EH (cell line): ENCODE data around the gene KIAA0753.

Experiments
- DNase-seq: peaks from one replicate; pipeline ENCODE4 v3.0.0-alpha.2; 2015; ENCODE audit warnings: low read depth

Gene KIAA0753

DNA sequence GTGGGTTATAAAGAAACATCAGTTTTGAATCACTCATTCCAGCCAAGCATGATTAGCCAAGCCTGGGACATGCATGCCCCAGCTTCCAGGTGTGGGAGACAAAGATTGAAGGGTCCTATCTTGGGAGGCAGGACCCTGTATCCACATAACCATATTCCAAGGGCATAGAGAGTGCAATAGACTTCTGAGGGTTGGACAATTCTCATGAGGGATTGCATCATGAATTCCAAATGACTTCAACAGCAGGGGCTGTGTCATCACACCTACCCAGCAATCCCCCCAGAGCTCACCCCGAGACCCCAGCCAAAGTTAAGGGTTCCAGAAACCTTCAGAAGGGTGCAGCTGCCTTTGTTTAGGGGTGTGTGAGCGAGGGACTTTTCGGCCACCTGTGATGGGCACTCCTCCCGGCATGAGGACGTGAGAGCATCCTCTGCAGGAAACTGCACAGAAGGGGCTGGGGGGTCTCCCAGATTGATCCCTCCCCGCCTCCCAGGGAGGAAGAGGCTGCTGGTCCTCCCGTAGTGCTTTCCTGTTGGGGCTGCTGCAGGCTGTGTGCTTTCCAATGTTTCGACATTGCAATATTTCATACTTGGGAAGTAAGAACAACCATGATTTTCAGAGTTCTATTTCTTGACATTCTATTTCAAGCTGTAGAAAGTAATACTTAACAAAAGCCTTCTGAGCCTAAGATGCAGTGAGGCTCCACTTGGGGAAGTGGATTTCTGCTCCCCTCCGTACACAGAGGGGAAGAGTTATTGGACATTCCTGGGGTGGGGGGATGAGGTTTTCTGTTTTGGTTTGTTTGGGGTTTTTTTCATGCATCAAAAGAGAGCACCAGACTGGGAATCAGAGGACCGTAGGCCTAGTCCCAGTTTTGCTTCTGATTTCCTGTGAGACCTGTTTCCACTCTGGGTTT is 70.9 kb downstream of the KIAA0753 start:
- DNase-seq = no peak

DNA sequence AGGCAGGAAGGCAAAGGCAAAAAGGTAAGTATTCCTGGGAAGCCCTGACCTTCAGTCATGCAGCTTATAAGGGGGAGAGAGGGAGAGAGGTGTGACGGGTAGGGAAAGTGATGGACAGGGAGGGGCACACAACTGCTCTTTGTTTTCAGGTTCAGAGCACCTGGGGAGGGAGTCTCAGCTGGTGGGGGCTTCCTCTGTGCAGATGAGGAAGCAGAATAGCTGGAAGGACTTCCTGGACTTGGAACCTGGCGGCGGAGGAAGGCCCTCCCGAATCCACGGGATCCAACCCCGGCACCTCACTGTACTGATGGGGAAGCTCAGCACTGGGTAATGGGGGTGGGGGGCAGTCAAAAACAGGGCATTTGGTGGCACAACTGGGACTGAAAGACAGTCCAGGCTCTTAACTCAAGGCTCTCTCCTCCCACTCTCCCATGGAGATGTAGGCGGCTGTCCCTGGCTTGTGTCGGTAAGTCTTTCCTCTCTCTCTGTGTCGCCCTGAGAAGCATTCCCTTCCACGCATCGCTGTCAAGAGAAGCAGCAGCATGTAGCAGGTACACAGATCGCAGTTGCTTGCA is 72.2 kb downstream of the KIAA0753 start:
- DNase-seq = no peak

DNA sequence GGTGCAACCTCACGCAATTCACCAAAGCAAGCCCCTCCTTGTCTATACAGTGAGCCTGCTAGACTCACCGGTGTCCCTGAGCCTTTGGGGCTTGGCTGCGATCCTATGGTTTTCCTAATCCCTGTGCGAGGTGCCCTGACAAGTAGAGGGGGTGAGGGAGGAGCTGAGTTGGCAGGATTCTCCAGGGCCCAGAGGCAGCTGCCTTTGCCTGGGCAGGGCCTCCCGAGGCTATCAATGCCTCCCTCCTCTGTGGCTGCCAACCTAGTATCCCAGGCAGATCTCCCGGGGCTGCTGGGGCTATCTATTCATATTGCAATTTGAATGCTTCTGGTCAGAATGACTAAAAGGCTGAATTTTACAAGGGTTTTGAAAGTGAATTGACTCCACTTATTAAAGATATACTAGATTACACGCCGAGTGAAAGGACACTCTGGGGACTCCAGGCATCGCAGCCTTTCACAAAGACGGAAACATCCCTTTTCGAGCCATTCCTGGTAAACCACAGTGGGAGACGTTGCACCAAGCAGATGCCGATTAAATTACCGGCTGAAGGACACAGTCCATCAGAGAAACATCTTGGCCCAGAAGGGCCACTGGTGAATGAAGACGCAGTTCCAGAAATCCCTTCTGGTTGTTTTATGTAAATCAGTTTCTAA is 72.9 kb downstream of the KIAA0753 start:
- no peak for DNase-seq

DNA sequence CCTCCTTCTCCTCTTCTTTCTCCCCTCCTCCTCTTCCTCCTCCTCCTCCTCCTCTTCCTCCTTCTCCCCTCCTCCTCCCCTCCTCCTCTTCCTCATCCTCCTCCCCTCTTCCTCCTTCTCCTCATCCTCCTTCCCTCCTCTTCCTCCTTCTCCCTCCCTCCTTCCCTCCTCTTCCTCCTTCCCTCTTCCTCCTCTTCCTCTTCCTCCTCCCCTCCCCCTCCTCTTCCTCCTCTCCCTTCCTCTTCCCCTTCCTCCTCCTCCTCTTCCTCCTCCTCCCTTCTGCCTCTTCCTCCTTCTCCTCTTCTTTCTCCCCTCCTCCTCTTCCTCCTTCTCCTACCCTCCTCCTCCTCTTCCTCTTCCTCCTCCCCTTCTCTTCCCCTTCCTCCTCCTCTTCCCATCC is 79.1 kb downstream of the KIAA0753 start:
- DNase-seq = no peak

DNA sequence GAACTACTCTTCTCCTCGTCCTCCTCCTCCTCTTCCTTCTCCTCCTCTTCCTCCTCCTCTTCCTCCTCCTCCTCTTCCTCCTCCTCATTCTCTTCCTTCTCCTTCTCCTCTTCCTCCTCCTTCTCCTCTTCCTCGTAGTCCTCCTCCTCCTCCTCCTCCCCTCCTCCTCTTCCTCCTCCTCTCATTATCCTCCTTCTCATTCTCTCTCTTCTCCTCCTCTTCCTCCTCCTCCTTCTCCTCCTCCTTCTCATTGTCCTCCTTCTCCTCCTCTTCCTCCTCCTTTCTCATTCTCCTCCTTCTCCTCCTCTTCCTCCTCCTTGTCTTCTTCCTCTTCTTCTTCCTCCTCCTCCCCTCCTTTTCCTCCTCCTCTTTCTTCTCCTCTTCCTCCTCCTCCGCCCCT is 80.0 kb downstream of the KIAA0753 start:
- DNase-seq = no peak

DNA sequence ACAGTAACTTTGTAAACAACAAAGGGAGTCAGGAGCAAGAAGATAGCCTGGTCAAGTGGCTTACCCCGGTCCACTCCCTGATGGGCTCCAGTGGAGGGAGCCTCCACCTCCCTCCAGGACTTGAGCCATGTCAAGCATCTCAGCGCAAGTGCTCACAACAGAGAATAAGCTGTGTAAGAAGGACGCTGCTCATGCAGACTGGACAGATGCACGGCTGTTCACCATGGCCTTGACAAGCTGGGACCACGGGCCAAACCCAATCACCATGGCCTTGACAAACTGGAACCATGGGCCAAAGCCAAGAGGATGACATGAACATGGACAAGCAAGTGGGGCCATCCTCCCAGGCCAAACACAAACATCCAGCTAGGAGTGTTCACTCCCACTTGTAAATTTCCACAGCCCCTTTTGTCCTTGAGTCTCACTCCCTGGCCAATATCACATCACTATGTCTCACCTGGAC is 80.7 kb downstream of the KIAA0753 start:
- DNase-seq = no peak

DNA sequence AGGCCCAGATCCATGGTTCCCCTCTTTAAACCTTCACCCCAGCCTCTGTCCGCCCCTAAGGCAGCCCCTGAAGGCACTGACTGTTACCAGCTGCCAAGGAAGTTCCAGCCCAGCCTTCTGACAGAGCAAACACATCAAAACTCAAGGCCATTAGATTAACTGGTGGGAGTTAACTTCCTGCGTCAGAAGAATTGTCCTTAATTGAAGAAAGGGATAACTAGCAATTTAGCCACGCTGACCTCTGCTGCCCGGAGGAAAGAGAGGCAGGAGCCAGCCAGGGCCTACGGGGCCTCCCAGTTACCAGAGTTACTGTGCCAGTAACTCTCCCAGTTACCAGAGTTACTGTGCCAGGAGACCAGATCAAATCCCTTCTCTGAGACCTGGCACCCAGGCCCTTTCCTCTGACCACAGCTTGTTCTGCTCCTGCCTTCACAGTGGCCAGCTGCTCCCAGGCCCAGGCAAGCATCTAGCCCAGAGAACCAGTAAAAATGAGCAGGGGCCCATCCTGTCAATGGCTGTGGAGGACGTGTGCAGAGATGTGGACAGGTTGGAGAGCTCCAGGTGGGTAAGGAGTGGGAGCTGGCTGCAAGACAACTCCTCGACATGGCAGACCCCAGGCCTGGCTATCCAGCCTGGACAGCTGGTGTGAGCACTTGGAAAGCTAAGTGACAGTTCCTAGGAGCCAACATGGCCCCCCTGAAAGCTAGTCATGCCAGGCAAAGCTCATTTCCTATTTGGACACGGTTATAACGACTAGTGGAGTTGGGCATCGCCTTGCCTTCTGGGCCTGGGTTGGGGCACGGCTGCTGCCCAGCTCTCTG is 81.4 kb downstream of the KIAA0753 start:
- no peak for DNase-seq

DNA sequence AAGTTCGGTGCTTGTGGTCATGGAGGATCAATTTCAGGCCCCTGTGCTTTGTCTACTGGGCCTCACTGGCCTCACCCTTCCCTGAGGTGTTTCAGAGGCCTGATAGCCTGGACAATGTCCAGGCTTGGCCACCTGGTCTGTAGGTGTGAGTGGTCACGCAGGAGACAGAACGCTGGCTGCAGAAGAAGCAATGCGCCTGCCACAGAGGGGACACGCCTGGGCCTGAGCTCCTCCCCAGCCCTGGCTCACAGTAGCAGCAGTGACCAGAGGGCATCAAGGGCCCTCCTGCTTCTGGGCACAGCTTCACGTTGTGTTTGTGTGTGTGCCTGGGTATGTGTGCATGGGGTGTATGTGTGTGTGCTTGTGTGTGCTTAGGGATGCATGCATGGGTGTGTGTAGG is 82.2 kb downstream of the KIAA0753 start:
- DNase-seq = no peak

DNA sequence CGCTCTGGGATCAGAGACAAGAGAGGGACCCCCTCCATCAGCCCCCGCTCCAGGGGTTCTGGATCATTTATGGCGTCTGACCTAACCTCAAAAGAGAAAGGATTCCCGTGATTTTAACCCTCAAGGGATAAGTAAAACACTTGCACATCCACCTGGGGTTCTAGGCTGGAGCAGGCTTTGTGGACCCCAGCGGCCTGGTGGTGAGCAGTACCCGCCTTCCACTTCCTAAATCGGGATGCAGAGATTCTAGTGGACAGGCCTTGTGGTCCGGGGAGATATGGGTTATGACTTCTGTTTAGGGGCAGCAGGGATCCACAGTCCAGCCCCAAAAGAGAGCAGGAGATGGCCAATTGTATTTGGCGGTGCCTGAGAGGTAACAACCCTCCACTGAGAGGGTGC is 83.5 kb downstream of the KIAA0753 start:
- no peak for DNase-seq

DNA sequence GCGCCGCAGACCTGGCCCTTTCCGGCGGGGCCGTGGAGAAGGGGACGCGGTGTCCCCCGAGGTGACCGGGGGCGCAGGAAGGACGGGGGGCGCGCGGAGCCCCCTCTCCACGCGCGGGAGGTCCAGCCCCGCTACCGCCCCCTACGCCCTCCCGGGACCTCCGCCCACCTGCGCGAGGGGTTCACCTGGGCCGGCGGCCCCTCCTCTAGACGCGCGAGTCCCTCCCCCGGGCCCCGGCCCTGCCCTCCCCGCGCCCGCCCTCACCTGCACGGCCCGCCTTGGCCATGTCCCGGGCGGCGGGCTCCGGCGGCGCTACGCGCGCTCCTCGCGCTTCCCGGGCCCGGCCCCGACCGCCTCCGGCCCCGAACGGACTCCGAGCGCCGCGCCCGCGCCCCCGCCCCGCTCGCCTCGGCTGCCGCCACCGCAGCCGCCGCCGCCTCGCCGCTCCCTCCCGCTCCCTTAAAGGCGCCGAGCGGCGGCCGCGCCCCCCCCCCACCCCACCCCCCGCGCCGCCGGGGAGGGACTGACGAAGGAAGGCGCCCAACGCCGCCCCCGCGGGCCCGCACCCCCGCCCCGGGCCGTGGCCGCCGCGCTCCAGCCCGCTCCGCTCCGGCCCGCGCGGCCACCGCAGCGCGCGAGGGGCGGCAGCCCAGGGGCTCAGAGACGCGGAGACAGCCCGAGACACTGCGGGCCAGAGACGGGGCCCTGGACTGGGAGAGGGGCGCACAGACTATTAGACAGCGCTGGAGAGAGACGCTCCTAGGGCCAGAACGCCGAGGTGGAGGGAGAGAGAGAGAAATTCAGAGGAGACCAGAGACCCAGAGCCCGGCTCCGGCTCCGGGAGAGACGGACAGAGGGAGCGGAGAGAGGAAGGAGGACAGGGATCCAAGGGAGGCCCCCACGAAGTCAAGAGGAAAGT is 84.1 kb downstream of the KIAA0753 start, which contains the start of gene PITPNM3:
Gene PITPNM3 (minus strand): TSS at position 435 of the 919 bp plus-strand sequence. CDS start 149 bp downstream, at position 286.
- DNase-seq = no peak

DNA sequence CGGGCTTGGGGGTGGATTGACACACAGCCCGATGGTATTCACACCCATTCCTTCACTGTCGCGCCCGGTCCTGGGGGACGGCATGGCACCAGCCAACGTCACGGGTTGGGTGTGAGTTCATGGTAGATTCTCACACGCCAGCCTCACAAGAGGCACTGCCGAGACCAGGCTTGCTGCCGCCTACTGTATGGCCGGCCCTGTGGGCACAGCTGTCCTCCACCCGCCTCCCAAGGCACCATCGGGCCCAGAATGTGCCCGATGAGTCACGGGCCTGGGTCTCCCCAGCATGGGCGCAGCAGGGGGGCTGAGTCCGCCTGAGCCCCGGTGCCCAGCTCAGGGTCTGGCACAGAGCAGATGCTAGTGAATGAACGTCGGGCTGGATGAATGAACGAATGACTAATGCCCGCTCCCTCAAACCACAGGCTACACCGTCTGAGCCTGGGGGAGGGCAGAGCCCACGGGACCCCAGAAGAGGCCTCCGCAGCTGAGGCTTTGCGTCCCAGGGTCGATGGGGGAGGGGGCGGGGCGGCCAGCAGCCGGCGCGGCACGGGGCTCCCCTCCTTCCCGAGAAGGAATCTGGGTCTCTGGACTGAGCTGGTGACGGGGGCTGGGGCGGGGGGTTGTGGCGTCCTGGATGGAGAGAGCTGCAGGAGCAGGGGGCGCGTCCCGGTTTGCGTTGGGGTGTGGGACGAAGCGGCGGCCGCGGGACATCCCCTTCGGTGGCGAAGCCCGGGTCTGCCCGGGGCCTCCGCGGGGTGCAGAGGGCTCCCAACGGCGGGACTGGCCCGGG is 85.0 kb downstream of the KIAA0753 start:
- DNase-seq = peak; percentile 45

DNA sequence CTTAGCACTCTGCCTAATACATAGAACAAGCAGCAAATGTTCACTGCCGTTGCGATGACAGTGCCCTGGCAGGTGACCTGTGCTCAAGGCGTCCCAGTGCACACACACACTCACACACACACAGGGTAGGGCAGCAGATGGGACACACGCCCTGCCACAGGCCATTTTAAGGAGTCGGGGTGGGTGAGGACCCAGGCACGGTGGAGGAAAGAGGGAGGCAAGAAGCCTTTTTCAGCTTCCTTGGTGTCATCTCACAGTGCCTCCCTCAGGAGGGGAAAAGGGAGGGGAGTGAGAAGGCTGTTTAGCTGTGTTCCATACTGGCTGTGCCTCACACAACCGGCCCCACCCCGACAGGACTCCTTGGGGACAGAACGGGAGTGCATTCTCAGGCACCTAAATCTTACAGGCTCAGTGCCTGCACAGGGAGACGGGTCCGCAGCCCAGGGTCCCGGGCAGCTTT is 85.6 kb downstream of the KIAA0753 start:
- no peak for DNase-seq

DNA sequence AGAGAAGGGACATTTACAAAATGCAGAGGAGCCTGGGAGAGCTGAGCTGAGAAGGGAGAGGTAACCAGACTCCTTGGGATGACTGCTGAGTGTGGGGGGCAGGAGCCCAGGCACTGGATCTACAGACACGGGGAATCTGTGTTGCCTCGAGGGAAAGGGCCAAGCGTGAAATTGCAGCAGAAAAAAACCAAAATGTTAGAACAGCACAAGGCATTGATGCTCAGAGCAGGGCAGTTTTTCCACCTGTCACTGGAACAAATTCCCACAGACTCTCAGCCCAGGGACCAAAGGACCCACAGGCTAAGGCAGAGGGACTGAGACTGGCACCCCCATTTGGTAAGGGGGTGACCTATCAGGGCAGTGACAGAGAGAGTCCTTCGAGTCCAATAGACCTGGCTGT is 86.2 kb downstream of the KIAA0753 start:
- no peak for DNase-seq

DNA sequence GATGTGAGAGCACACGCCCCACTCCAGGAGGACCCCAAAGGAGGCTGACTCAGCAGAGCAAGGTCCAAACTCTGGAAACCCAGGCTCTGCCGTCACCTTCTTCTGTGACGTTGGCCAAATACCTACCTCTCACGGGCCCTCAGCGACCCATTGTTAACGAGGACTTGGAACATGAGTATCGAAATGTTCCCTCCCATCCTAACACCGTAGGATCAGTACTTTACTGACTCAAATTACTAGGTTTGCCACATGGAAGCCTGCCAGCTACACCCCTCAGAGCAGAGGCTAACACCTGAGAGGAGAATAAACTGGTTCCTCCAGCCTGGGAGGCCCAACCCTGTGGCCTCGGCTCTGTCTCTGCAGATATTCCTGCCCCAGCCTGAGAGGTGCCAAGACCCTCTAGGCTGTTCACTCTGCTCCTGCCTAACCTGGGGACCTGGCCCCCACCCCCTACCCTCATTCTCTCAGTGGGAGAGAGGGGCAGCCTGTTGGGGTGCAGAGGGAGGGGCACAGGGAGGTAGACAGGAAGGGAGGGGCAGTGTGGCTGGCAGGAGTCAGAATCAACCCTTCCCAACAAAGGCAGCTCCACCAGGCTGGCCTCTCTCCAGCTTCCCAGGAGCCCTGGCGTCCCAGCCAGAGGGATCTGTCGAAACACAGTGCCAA is 88.5 kb downstream of the KIAA0753 start:
- no peak for DNase-seq

DNA sequence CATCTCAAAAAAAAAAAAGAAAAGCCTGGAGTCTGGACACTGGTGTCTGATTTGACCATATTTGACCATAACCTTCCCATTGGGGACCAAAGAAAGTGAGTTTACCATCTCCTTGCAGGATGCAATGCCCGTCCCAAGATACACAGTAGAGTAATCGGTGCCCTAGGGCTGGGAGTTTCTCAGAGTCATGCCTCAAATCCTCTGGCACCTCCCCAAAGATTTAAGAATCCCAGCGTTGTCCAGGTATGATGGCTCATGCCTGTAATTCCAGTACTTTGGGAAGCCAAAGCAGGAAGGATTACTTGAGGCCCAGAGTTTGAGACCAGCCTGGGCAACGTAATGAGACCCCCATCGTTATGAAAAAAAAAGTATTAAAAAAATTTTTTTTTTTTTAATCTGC is 89.2 kb downstream of the KIAA0753 start:
- no peak for DNase-seq

DNA sequence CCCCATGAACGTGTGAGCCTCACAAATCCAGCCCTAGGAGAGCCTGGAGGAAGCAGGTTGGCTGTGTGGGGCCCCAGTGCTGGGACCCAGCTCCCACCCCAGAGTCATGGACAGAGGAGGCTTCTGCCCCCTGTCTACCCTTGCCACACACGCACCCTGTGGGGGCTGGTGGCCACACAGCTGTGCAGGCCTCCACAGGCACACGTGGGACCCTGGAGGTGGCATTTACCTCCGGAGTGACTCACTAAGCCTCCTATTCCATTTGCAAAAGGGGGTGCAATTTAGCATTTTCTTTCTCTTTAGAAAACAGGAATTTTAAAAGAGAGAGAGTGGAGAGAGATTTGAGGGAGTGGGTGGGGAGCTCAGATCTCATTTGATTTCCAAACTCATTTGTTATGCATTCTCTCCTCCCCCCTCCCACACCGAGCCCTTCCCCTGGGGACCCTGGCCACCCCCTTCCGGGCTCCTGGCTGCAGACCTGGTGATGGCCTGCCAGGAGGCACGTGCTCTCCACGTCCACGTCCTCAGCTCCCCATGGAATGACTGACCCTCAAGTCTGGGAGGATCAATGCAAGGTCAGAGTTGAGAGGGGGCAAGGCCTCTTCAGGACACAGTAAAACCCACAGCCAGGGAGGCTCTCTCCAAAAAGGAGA is 91.0 kb downstream of the KIAA0753 start:
- no peak for DNase-seq

DNA sequence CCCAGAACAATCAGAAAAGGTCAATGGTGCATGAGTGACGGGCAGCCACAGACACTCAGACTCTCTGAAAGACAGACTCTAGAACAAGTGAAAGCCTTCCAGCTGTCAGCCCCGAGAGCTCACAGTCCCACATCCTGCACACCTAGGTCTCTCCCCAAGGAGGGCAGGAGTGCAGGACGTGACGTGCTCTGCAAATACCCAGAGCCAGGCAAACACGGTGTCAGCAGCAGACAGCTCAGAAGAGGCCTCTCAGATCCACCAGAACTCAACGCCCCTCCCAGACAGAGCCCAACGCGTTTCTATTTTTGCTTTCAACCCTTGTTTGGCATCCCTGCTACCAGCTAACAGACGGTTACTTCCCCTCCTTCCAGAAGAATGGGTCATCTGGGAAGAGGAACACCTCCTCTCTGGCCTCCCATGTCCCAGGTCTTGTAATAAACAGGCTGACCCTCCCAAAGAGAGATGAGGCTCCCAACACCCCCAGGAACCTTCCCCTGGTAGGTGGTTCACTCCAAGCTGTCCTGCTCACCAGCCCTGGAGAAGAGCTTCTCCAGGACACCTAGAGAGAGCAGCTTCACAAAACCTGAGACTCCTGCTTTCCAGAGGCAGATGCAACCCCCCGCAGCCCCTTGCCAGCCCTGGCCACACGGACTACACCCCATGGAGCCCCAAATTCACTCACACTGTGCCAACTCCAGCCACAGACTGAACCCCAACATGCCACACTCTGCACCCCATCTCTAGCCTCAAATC is 91.8 kb downstream of the KIAA0753 start:
- DNase-seq = no peak

DNA sequence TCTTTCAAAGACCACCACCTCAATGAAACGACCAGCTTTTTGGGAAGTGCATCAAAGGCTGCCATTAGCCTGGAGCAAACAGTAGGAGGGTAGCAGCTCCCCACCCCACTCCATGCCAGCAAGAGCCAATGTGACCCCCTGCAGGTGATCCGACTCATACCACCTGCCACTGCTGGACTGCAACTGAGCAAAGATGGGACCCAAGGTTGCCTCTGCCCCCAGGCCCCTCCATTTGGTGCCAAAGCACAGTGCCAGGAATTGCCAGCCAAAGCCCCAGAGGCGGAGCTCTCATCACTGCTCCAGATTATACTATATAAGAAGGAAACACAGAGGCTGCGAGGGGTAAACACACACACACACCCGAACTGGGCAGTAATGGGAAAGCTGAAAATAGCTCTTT is 92.5 kb downstream of the KIAA0753 start:
- no peak for DNase-seq
